UCSD-AML1 (cell line): ENCODE data around the gene GALNT14.
A peak's percentile ranks its signal among the peaks of the same experiment; 100 is the strongest.

Experiments used
- DNase-seq: peaks from one replicate; lab custom pipeline; 2025; ENCODE audit not compliant: unreplicated experiment; lab: John Stamatoyannopoulos, UW

GALNT14 gene

DNA sequence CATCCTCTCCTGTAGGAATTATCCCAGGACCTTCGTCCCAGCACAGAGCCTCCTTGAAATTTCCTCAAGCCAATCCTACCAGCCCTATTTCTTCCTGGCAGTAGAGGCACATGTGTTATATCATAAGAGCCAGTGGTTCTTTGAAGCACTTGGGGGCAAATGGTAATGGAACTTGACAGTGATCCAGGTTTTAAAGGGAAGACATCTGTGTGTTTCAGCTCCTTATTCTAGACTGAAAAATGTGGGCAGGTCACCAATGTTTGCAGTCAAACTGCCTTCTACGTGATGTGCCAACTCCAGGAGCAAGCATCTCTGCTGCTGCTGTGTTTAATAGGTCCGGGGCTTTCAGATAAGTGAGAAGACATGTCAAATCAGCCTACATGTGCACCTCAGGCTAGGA, 157.1 kb downstream of the GALNT14 start:
- no peak for DNase-seq

DNA sequence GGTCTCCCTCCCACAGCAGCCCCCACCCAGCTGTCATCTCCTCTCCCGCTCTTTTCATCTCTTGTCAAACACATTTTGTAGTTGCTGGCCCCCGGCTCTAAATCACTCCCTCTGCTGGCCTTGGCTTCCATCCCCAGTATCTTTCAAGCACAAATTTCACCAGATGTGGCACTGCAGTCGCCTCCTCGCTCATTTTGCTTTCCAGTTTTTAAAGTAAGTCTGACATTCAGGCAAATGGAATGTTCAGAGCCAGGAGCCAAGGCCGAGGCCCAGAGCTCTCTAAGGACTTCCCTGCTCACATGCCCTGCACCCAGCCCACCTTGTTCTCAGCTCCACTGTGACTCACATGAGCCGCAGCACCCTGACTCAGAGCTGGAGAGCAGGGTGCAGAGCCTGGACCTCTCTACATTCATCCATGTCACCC, 158.4 kb downstream of the GALNT14 start:
- no peak for DNase-seq

DNA sequence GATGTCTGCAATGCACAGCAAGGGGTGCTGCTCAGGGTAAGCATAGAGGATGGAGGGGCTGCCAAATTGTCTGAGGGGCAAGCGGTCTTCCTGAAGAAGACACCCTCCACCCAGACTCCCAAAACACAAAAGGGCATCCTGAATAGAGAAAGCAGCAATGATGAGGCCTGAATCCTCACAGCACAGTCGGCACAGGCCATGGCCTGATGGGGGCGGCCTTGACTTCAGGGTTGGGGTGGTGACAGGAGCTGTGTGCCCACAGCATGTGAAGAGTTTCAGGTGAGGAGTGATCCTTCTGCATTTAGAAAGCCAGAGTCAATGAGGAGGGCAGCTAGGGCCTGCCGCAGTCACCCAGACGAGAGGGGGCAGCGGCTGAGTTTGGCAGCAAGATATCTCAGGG, 159.4 kb downstream of the GALNT14 start:
- no peak for DNase-seq

DNA sequence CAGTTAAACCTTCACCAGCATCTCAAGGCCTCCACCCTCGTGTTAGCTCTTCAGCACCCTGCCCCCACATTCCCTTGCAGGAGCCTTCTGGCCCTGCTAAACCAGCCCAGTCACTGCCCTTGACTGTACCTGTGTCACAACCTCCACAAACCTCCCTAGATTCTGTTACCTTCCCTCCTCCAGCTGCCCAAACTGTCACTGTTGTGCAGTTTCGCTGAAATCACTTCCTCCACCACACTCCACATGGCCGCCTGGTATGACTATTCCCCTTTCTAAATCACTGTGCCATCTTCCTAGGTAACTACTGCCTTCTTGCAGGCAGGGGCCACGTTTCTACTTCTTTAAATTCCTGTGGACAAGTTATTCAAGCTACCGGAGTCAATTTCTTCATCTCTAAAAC, 160.2 kb downstream of the GALNT14 start:
- DNase-seq: no peak

DNA sequence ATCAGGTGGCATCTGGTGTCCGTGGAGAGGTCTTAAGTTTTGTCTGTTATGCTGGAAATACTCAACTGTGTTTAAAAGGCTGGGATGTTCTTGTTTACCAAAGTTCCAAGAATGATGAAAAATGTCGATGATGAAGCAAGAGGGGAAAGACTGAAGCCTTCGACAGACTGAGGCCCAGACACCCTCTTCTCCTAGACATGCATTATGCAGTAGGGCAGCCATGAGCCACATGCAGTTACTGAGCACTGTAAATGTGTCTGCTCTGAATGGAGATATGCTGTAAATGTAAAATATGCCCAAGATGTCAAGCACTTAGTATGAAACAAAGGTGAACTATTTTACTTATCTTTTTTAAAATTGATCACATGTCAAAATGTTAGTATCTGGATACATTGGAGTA, 163.1 kb downstream of the GALNT14 start:
- no peak for DNase-seq

DNA sequence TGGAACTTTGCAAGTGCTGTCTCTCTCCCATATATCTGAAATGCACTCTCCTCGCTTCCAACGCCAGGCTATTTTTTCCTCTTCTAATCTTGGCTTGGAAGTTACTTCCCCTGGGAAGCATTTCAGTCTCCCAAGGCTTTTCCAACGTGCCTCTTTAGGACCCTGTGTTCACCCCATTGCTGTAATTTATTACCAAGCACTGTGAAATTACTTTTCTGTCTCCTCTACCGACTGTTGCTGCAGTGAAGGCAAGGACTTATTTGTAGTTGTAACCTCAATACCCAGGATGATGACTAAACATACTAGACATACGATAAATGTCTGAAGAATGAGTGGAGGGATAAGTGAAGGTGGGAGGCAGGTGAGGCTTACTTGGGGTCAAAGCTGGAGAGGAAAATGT, 163.7 kb downstream of the GALNT14 start:
- DNase-seq: no peak

DNA sequence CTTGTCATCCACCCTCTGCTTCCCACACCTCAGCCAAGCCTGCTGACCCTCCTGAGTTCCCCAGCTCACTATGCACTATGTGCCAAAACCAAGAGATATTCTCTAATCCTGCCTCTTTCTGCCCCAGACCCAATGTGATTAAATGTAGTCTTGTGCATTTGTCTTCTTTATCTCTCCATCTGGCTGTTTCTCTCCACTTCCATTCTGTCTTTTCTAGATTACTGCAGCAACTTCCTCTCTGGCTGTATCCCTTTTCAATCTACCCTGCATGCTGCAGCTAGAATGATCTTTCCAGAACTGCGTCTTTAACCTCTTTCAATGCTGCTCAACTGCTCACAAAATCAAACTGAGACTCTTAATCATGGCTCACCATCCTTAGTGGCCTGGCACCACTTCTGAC, 164.1 kb downstream of the GALNT14 start:
- no peak for DNase-seq

DNA sequence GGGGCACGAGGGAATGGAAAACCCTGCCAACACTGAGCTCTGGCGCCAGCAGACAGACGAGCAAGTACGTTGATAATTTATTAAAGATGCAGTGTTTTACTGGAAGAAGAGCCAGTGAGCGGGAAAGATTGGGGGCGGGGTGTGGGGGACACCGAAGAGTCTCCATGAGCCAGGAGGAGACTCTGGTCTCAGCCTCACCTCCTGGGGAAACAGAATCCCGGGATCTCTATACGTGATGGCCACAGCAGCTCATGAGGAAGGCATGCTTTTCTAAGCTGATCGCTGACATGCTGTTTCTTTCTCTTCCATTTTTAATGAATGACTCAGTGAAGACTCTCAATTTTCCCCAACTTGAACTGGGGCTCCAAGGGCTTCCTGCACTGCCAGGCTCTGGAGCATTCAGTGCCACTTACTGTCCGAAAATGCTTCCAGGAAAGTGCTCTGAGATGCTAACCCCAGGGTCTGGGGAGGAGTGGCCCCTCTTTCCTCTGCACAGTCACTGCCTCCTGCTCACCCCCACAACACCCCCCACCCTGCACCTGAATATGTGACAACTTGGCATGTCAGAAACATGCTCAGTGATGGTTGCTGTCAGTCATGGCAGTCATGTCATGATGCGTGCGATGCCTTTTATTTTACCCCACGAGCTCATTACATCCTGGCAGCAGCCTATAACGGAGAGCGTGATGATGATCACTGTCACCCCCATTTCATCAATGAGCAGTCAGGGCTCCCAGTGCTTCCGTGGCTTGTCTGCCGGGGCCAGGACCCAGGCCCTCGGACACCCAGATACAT, 166.8 kb downstream of the GALNT14 start:
- DNase-seq: no peak

DNA sequence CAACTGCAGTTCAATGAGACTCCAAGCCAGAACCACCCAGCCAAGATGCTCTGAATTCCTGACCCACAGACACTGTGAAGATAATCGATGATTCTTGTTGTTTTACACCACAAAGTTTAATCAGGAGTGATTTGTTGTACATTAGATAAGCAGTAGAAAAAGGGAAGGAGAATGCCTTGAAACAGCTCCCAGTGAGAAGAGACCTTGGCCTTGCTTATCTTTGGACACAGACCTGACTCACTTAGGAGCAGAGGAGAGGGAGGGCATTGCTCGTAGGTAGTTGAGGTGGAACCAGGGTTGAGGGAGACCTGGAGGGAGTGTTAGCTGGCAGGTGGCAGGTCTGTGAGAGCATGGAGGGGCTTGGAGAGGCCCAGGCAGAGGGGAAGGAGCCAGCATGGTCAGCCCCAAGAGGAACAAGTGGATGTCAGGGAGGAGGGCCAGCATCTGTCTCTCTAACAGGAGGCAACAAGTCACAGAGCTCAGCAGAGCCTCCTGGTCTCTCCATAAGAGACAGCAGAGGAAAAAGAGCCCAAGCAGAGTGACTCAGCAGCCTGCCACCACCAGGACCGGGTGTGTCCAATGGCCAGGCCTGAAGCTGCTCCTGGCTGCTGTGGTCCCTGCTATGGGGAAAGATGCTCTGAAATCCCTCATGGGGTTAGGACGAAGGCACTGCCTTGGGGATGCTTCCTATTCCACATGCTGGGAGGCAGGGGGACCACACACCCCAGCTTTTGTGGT, 169.4 kb downstream of the GALNT14 start:
- DNase-seq: no peak

DNA sequence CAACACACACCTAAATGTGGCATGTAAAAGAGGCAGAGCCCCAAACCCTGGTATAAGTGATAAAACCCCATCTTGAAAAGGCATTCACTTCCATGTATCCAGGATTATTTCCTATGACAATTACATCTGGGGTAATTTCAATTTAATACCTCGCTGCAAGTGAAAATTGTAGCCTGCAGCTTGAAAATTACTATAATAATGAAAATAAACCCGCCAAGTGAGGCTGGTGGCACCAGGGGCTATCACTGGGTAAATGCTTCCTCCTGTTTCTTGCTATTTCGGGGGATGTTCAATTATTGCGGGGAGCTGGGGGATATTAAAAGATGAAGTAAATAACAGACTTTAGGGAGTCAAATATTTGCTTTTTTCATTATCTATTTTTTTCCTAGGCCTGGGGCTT, 171.5 kb downstream of the GALNT14 start:
- no peak for DNase-seq

DNA sequence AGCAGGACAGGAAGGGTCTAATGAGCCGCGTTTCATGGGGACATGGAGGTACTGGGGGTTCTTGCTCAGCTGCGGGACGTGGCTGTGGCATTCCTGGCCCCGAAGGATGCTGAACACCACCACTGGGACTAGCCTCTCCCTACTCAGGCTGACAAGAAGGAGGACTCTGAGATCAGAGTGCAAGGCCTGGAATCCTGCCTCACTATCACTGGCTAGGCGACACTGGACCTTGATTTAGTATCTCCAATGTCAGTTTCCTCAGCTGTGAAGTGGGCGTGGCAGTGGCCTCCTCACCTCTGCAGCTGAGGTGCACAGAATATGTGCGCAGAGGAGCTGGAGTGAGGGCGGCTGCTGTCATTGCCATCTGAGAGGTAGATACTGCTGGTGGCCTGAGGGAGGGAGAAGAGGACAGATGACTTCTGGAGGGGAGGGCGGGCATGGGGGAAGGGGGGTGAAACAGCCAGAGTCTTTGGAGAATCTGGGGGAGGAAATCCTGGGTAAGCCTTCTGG, 173.2 kb downstream of the GALNT14 start:
- DNase-seq: no peak

DNA sequence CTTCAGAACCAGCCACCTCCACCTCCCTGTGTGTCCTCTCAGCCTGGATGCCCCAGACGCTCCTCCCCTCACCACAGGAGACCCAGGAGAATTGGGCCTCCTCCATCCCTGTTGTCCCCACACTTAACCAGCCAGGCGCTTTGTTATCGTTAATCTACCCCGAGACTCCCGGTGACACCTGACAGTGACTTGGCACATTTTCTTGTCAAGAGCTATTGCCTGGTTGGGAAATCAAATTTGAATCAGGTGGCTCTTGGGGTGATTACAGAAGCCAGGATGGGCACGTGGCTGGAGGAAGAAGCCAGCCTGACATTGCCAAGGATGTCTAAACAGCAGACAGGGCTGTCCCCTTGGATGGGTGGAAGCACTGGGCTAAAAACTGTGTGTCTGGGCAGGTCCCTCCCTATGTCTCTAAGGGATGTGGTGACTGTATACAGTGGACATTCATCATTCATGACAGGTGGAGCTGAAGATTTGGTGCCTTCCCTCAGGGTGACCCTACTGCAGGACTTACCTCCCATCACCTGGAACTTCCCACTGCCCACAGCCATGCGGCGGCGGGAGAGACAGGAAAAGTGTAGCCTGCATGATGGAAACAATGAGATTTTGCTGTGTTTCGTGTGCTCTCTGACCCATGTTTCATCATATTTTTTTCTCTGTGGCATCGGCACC, 173.8 kb downstream of the GALNT14 start:
- DNase-seq: no peak

DNA sequence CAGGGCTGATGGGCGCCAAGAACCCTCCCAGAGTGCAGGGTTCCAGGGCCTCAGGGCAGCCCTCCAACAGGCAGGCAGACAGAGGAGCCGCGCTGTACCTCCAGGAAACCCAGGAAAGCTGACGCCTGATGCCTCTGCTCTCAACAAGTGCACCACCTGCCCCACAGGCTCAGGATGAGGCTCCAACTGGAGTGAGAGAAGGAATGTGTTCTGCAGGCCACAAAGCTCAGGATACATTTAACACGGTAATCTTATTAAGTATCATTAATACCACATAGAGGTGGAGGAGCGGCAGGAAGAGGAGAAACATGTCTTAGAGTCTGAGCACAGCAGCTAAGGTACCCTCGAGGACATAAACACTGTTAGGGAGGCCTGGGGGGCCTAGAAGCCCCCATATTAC, 175.1 kb downstream of the GALNT14 start:
- DNase-seq: no peak

DNA sequence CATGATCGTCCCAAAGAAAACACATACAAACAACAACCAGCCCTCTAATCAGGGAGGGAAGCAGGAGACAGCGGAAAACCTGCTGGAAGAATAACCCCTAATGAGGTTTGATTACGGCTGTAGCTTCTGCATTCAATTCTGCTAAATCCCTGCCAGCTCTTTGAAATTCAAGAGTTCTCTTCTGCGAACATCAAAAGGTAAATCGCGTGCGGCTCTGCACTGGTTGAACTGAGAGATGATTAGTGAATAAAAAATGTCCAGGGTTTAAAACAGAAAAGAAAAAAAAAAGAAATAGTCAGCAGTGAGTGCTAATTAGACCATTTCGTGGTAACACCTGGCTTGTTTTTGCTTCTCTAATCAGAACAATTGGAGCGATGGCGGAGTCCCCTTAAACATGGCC, 178.0 kb downstream of the GALNT14 start:
- DNase-seq: no peak

DNA sequence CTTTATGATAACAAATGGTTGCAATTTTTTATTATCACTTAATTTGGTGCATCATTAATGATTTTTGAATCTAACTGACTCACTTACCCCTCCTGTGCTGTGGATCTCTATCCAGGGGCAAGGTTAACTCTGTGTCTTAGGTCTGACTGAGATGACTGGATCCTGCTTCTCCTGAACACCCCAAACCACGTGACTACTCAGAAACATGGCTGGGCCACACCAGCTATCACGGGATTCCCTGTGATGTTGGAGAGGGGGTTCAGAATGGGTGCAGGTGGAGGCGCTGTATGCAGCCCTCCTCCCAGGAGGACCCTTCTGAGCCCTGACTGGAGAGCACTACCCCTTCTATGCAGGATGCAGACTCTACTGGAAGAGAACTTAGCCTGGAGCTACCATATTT, 178.6 kb downstream of the GALNT14 start:
- DNase-seq: no peak

DNA sequence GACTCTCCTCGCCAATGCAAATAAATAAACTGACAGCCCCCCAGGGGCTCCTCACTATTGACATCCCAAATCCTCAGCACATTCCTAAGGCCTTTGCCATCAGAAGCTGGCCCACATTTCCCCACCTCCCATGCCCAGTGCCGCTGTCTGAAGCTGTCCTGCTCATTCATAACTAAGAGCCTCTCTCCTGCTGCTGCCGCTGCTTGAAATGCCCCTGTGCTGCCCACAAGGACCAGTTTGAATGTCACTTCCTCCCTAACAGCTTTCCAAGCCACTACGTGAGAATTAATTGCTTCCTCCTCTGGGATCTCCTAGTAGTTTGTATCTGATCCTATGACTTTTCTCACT, 179.3 kb downstream of the GALNT14 start:
- peak; percentile 15 for DNase-seq

DNA sequence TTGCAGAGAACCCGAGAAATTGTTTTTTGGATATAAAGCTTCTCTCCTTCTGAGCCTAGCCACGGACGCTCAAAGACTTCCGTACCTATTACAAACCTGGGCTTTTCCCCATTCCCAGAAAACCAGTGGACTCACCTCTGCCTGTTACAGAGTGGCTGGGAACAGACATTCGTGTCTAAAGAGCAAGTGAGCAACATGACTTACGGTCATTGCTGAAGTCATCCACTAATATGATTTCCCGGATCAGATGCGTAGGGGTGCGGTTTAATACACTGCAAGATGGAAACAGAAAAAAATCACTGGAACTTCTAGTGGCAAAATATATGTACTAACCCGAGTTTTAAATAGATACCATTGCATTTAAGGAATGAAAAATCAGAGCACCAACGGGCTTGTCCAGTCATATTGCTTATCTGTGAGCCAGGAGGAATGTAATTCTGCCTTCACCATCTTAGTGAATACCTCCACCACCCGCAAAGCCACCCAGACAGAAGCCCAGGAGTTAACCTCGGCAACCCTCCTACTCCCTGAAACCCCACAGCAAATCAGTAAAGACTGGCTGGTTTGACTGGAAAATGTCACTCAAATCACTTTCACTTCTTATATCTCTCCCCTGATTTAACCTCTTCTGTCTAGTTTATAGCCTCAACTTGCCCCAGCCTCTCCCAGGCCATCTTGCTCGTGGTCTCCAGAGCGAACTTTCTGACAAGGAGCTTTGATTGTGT, 179.9 kb downstream of the GALNT14 start:
- no peak for DNase-seq

DNA sequence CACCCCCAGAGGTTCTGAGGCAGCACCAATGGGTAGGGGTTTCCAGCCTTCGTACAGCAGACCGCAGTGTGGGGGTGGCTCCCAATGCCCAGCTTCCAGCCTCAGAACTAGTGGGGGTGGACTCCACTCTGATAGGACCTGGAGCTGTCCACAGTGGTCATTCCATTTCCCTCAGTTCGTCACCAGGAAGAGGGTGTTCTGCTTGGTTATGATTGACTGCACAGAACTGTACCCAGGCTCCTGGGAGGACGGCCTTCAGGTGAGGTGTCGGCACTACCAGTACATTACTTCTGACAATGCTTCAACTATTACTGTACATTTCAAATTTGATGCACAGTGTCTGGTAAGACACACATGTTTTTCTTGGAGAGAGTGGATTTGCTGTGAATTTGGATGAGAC, 180.6 kb downstream of the GALNT14 start:
- DNase-seq: no peak

DNA sequence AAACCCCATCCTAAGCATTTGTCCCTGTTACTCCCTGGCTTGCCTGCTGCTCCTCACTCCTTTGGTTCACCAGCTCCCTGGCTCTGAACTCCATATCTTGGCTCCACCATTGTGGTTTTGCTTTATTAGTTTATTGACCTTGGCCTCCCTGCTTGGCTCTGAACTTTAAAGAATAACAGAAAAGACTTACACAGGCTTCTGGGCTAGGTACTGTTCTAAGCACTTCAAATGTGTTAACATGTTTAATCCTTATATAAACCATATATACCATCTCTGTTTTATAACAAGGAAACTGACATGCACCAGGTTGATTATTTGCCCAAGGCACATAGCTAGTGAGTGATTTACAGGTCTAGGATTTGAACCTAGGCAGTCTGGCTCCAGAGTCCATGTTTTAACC, 181.2 kb downstream of the GALNT14 start:
- DNase-seq: no peak

DNA sequence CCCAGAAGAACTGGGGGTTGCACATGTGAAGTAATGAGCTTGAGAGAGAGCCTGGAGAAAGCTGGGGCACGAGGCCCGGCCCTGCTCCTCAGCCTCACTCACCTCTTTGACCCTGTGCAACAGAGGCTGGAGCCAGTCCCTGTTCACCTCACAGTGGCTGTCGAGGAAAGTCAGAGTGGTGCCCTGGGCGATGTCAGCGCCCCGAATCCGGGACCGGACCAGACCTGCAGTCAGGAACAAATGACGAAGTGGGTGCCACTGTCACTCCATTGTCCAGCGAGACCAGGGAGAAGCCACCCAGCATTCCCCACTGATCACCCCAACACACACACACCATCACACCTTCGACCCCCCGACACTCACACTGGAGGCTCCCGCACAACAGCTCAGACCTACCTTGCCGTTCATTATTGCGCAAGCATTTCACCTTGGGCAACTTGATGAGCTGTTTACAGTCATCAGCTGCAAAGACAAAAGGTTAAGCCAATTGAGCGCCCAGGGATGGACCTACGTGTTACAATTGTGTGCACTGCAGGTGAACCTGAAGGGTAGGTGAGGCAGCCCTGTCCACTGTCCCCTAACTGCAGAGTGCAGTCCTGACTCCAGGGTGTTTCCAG, 182.6 kb downstream of the GALNT14 start:
- no peak for DNase-seq

DNA sequence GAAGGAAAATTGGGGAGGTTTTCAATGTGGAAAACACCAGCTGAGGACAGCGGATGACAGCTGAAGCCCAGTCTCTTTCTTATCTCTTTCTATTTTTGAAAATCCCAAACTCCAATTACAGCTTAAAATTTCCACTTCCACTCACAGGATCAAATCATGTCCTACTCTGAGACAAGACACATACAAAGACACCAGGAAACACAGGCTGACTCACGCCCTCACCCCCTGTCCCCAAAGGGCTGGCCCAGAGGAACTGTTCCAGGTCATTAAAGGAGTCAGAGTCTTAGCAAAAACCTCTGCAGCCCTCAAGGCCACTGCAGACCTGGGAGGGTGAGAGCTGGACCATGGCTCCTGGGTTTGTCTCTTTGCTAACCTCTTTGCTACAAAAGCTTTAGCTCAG, 187.9 kb downstream of the GALNT14 start:
- no peak for DNase-seq
